ENCODE results near the gene ETHE1.

Gene ETHE1

DNA sequence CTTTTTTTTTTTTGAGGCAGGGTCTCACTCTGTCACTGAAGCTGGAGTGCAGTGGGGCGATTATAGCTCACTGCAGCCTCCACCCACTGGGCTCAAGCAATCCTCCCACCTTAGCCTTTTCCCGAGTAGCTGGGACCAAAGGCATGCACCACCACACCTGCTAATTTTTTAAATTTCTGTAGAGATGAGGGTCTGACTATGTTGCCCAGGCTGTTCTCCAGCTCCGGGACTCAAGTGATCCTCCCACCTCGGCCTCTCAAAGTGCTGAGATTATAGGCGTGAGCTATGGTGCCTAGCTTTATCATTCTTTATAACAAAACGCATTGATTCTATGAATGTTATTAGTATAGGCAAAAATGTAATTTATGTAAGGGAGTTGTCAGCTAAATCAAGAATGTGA is 43.7 kb downstream of the ETHE1 start:
- DNase-seq, result no peak
- H3K9ac ChIP-seq (ENCODE audit: low read depth, low read length), result no peak overlapping the region
- no peak overlapping the region for H3K4me2 ChIP-seq (ENCODE audit: insufficient read depth, low read length)
- H4K20me1 ChIP-seq (ENCODE audit: insufficient read depth, low read length), result no peaks in the 10 kb centered on the region
- H3K4me3 ChIP-seq (ENCODE audit: low read depth in 1 of 2, low read length in 2 of 2), result no peak overlapping the region
- H3K27me3 ChIP-seq (ENCODE audit: insufficient read depth, low read length, poor library complexity), result no peaks in the 10 kb centered on the region
- H3K36me3 ChIP-seq (ENCODE audit: insufficient read depth, low read length), result no peaks in the 10 kb centered on the region
- H3K27ac ChIP-seq (ENCODE audit: low read length), result no peak overlapping the region
- H3K4me1 ChIP-seq (ENCODE audit: insufficient read depth, low read length), result no peaks in the 10 kb centered on the region
- H3K9me3 ChIP-seq (ENCODE audit: insufficient read depth, low read length, severe bottlenecking), result no peaks in the 10 kb centered on the region
- H2AFZ ChIP-seq (ENCODE audit: low read depth, low read length), result no peak overlapping the region
- no peaks in the 10 kb centered on the region for H3K79me2 ChIP-seq (ENCODE audit: insufficient read depth, low read length)
- no peak for ATAC-seq (ENCODE audit: insufficient read depth, low read depth)
- TF ChIP-seq EZH2 (IDR thresholded peaks at IDR 0.05; ENCODE audit: borderline replicate concordance, low read depth, low read length, severe bottlenecking), result no peak
- TF ChIP-seq, protein P1, sequence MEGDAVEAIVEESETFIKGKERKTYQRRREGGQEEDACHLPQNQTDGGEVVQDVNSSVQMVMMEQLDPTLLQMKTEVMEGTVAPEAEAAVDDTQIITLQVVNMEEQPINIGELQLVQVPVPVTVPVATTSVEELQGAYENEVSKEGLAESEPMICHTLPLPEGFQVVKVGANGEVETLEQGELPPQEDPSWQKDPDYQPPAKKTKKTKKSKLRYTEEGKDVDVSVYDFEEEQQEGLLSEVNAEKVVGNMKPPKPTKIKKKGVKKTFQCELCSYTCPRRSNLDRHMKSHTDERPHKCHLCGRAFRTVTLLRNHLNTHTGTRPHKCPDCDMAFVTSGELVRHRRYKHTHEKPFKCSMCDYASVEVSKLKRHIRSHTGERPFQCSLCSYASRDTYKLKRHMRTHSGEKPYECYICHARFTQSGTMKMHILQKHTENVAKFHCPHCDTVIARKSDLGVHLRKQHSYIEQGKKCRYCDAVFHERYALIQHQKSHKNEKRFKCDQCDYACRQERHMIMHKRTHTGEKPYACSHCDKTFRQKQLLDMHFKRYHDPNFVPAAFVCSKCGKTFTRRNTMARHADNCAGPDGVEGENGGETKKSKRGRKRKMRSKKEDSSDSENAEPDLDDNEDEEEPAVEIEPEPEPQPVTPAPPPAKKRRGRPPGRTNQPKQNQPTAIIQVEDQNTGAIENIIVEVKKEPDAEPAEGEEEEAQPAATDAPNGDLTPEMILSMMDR (IDR thresholded peaks at IDR 0.05; ENCODE audit: borderline replicate concordance, extremely low read depth, low read length, poor library complexity, severe bottlenecking), result no peak

DNA sequence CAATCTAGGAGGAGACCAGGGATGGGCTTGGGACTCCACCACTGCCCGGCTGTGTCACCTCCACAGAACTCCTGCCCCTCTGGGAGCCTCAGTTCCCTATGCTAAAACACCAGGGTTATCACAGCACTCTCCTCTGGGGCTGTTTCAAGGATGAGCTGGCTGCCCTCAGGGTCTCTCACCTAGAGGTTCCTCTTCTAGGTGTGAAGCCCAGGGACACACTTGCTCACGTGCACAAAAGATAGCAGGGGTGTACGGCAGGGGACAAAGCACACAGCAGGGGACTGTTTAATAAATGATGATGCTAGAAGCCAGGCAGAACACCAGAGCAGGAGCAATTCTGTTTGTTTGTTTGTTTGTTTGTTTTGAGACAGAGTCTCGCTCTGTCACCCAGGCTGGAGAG is 44.8 kb downstream of the ETHE1 start:
- Histone ChIP-seq H3K9me3 (ENCODE audit: insufficient read depth, low read length, severe bottlenecking) (no peaks in the 10 kb centered on the region), H3K4me2 (ENCODE audit: insufficient read depth, low read length) (no peak overlapping the region), H3K27me3 (ENCODE audit: insufficient read depth, low read length, poor library complexity) (no peaks in the 10 kb centered on the region), H3K27ac (ENCODE audit: low read length) (no peak overlapping the region), H3K9ac (ENCODE audit: low read depth, low read length) (no peak overlapping the region), H2AFZ (ENCODE audit: low read depth, low read length) (no peak overlapping the region), H3K79me2 (ENCODE audit: insufficient read depth, low read length) (no peaks in the 10 kb centered on the region), H3K4me1 (ENCODE audit: insufficient read depth, low read length) (no peaks in the 10 kb centered on the region), H4K20me1 (ENCODE audit: insufficient read depth, low read length) (no peaks in the 10 kb centered on the region), H3K36me3 (ENCODE audit: insufficient read depth, low read length) (no peaks in the 10 kb centered on the region), H3K4me3 (ENCODE audit: low read depth in 1 of 2, low read length in 2 of 2) (no peak overlapping the region)
- TF ChIP-seq, protein P1 (IDR thresholded peaks at IDR 0.05; ENCODE audit: borderline replicate concordance, extremely low read depth, low read length, poor library complexity, severe bottlenecking), result no peak
- TF ChIP-seq EZH2 (IDR thresholded peaks at IDR 0.05; ENCODE audit: borderline replicate concordance, low read depth, low read length, severe bottlenecking), result no peak
- ATAC-seq (ENCODE audit: insufficient read depth, low read depth) (no peak), DNase-seq (no peak)

GRCh38 chr19:43481701-43482100 is 45.3 kb downstream of the ETHE1 start:
- Histone ChIP-seq H3K4me2 (ENCODE audit: insufficient read depth, low read length) (no peak overlapping the region), H3K9me3 (ENCODE audit: insufficient read depth, low read length, severe bottlenecking) (no peaks in the 10 kb centered on the region), H3K4me3 (ENCODE audit: low read depth in 1 of 2, low read length in 2 of 2) (no peak overlapping the region), H3K27me3 (ENCODE audit: insufficient read depth, low read length, poor library complexity) (no peaks in the 10 kb centered on the region), H2AFZ (ENCODE audit: low read depth, low read length) (no peak overlapping the region), H3K36me3 (ENCODE audit: insufficient read depth, low read length) (no peaks in the 10 kb centered on the region), H3K9ac (ENCODE audit: low read depth, low read length) (no peak overlapping the region), H4K20me1 (ENCODE audit: insufficient read depth, low read length) (no peaks in the 10 kb centered on the region), H3K79me2 (ENCODE audit: insufficient read depth, low read length) (no peaks in the 10 kb centered on the region), H3K27ac (ENCODE audit: low read length) (no peak overlapping the region), H3K4me1 (ENCODE audit: insufficient read depth, low read length) (no peaks in the 10 kb centered on the region)
- TF ChIP-seq, protein P1 (IDR thresholded peaks at IDR 0.05; ENCODE audit: borderline replicate concordance, extremely low read depth, low read length, poor library complexity, severe bottlenecking), result no peak
- TF ChIP-seq EZH2 (IDR thresholded peaks at IDR 0.05; ENCODE audit: borderline replicate concordance, low read depth, low read length, severe bottlenecking), result no peak
- no peak for ATAC-seq (ENCODE audit: insufficient read depth, low read depth)
- DNase-seq, result no peak

DNA sequence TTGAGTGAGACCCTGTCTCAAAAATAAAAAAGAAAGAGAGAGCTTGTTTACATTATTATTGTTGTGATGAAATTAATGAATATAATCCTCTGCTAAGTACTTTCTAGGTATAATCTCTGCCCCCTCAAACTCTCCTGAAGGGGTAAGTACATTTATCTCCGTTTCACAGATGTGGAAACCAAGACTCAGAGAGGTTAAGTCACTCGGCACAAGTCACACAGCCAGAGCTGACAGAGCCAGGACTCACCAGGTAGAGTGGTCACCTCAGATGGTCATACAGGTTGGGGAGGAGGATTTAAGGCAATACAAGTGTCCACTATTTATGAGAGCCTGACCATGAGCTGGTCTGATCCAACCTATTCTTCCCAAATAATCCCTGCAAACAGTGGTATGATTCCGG is 46.4 kb downstream of the ETHE1 start:
- H3K9me3 ChIP-seq (ENCODE audit: insufficient read depth, low read length, severe bottlenecking), result no peaks in the 10 kb centered on the region
- H3K27ac ChIP-seq (ENCODE audit: low read length), result no peak overlapping the region
- no peaks in the 10 kb centered on the region for H3K4me1 ChIP-seq (ENCODE audit: insufficient read depth, low read length)
- DNase-seq, result no peak
- H3K27me3 ChIP-seq (ENCODE audit: insufficient read depth, low read length, poor library complexity), result no peaks in the 10 kb centered on the region
- no peak overlapping the region for H3K4me2 ChIP-seq (ENCODE audit: insufficient read depth, low read length)
- no peak for ATAC-seq (ENCODE audit: insufficient read depth, low read depth)
- H3K36me3 ChIP-seq (ENCODE audit: insufficient read depth, low read length), result no peaks in the 10 kb centered on the region
- no peaks in the 10 kb centered on the region for H3K79me2 ChIP-seq (ENCODE audit: insufficient read depth, low read length)
- H2AFZ ChIP-seq (ENCODE audit: low read depth, low read length), result no peak overlapping the region
- H3K9ac ChIP-seq (ENCODE audit: low read depth, low read length), result no peak overlapping the region
- H4K20me1 ChIP-seq (ENCODE audit: insufficient read depth, low read length), result no peaks in the 10 kb centered on the region
- TF ChIP-seq EZH2 (IDR thresholded peaks at IDR 0.05; ENCODE audit: borderline replicate concordance, low read depth, low read length, severe bottlenecking), result no peak
- TF ChIP-seq, protein P1 (IDR thresholded peaks at IDR 0.05; ENCODE audit: borderline replicate concordance, extremely low read depth, low read length, poor library complexity, severe bottlenecking), result no peak
- H3K4me3 ChIP-seq (ENCODE audit: low read depth in 1 of 2, low read length in 2 of 2), result no peak overlapping the region
